H1 (cell line): Measurements from ENCODE around the gene DAO. TPM values are rescaled to one million over a fixed set of nuclear protein-coding genes. Genes with fewer than 3 reads are reported as not detected.

Experiments used
- CTCF ChIA-PET: fragments of 300-600 bp; sonication (Branson Sonifier 250); formaldehyde crosslinking; loops from one replicate; lab custom pipeline; 2021; ENCODE audit not compliant: partially characterized antibody; lab: Charles Lee
- POLR2A ChIA-PET: fragments of 300-600 bp; sonication (Branson Sonifier 250); formaldehyde crosslinking; loops from one replicate; lab custom pipeline; 2021; ENCODE audit warnings: inconsistent platforms; ENCODE audit not compliant: partially characterized antibody; lab: Charles Lee
- DNase-seq, 2 experiments: peaks; one replicate each; pipeline versions ENCODE4 v3.0.0 to v3.0.0-alpha.2; 2010 to 2022; ENCODE audit warnings: low spot score in 2 of 2, low read depth in 1 of 2, mixed read lengths in 1 of 2
- FAIRE-seq: peaks from 2 replicates; lab custom pipeline; 2011; peaks lifted over from hg19 to GRCh38; lab: Jason Lieb, UNC
- H2AFZ ChIP-seq: 2 replicates; pipeline ENCODE4 v1.8.1; 2012; ENCODE audit warnings: low read length, inconsistent platforms
- H2AK5ac ChIP-seq: 2 replicates; pipeline ENCODE4 v1.6.1; 2013; ENCODE audit warnings: low read depth, low read length
- H2BK120ac ChIP-seq: replicated peaks from 2 replicates; pipeline ENCODE3; 2013; ENCODE audit warnings: low read depth, low read length, inconsistent platforms
- H2BK12ac ChIP-seq: 2 replicates; pipeline ENCODE4 v1.6.1; 2013; ENCODE audit warnings: low read depth, low read length
- H2BK15ac ChIP-seq: 2 replicates; pipeline ENCODE4 v1.6.1; 2013; ENCODE audit warnings: low read length
- H2BK20ac ChIP-seq: 2 replicates; pipeline ENCODE4 v1.6.1; 2013; ENCODE audit warnings: low read length
- H2BK5ac ChIP-seq: 2 replicates; pipeline ENCODE4 v1.6.1; 2013; ENCODE audit warnings: low read depth, low read length
- H3K14ac ChIP-seq: 2 replicates; pipeline ENCODE4 v1.6.1; 2013; ENCODE audit warnings: inconsistent platforms; ENCODE audit not compliant: insufficient read length
- H3K18ac ChIP-seq: 2 replicates; pipeline ENCODE4 v1.6.1; 2013; ENCODE audit warnings: low read length; ENCODE audit errors: extremely low read depth
- H3K23ac ChIP-seq: 2 replicates; pipeline ENCODE4 v1.6.1; 2013; ENCODE audit warnings: inconsistent platforms; ENCODE audit not compliant: insufficient read length
- H3K23me2 ChIP-seq: 2 replicates; pipeline ENCODE4 v1.6.1; 2013; ENCODE audit warnings: low read depth, low read length
- H3K27ac ChIP-seq: 2 replicates; pipeline ENCODE4 v1.6.1; 2011; ENCODE audit warnings: low read depth, low read length, inconsistent platforms
- H3K27me3 ChIP-seq, 4 experiments: replicated peaks in 1 of 4; 1 replicate in 1 of 4; 2 replicates in 3 of 4; pipeline versions ENCODE4 v1.6.1 to v1.8.1; 2011 to 2013; ENCODE audit warnings: low read length in 3 of 4, mild to moderate bottlenecking in 3 of 4, inconsistent platforms in 2 of 4, mixed read lengths in 2 of 4, moderate library complexity in 1 of 4; ENCODE audit not compliant: control insufficient read depth in 3 of 4, insufficient read depth in 3 of 4; ENCODE audit errors: extremely low read depth in 1 of 4
- H3K36me3 ChIP-seq, 4 experiments: 2 replicates each; pipeline versions ENCODE4 v1.6.1 to v1.8.1; 2011 to 2013; ENCODE audit warnings: mild to moderate bottlenecking in 4 of 4, low read length in 3 of 4, moderate library complexity in 2 of 4, control low read depth in 1 of 4, inconsistent platforms in 1 of 4; ENCODE audit not compliant: insufficient read depth in 4 of 4, control insufficient read depth in 2 of 4
- H3K4ac ChIP-seq: replicated peaks from 2 replicates; pipeline ENCODE3; 2013; ENCODE audit warnings: low read length, low read depth, mixed read lengths, inconsistent platforms; ENCODE audit not compliant: insufficient read length
- H3K4me1 ChIP-seq, 4 experiments: replicated peaks in 1 of 4; 1 replicate in 1 of 4; 2 replicates in 3 of 4; pipeline versions ENCODE4 v1.6.1 to v1.8.1; 2011 to 2013; ENCODE audit warnings: low read length in 3 of 4, inconsistent platforms in 2 of 4, mixed read lengths in 1 of 4; ENCODE audit not compliant: insufficient read depth in 4 of 4, control insufficient read depth in 3 of 4
- H3K4me2 ChIP-seq, 2 experiments: 2 replicates each; pipeline versions ENCODE4 v1.6.1 to v1.8.1; 2011 to 2013; ENCODE audit warnings: low read depth in 2 of 2, low read length in 2 of 2, control low read depth in 1 of 2, inconsistent platforms in 1 of 2, mild to moderate bottlenecking in 1 of 2; ENCODE audit not compliant: insufficient read depth in 1 of 2
- H3K4me3 ChIP-seq, 4 experiments: fragments of 200-600, 300-600 bp in 1 of 4; sonication (generic), shearing (Covaris generic), sonication (Bioruptor Twin) in 1 of 4; 2 replicates each; pipeline versions ENCODE4 v1.5.1 to v1.8.1; 2011 to 2016; ENCODE audit warnings: low read length in 4 of 4, low read depth in 3 of 4, control low read depth in 2 of 4, inconsistent platforms in 2 of 4, mild to moderate bottlenecking in 2 of 4, mixed read lengths in 1 of 4, moderate library complexity in 1 of 4; ENCODE audit not compliant: insufficient read depth in 2 of 4; ENCODE audit errors: extremely low read depth in 1 of 4
- H3K56ac ChIP-seq: replicated peaks from 2 replicates; pipeline ENCODE3; 2013; ENCODE audit warnings: low read depth, mild to moderate bottlenecking, mixed read lengths, low read length, inconsistent platforms; ENCODE audit not compliant: insufficient read length
- H3K79me1 ChIP-seq: 2 replicates; pipeline ENCODE4 v1.6.1; 2013; ENCODE audit warnings: low read depth, low read length, control low read depth
- H3K79me2 ChIP-seq, 2 experiments: 2 replicates each; pipeline versions ENCODE4 v1.6.1 to v1.8.1; 2012 to 2013; ENCODE audit warnings: low read length in 2 of 2, mild to moderate bottlenecking in 2 of 2, inconsistent platforms in 1 of 2; ENCODE audit not compliant: insufficient read depth in 2 of 2, control insufficient read depth in 1 of 2
- H3K9ac ChIP-seq, 4 experiments: replicated peaks in 1 of 4; 1 replicate in 1 of 4; 2 replicates in 3 of 4; pipeline versions ENCODE4 v1.6.1 to v1.8.1; 2011 to 2013; ENCODE audit warnings: low read depth in 3 of 4, low read length in 3 of 4, control low read depth in 2 of 4, mild to moderate bottlenecking in 2 of 4, moderate library complexity in 2 of 4, inconsistent platforms in 1 of 4; ENCODE audit errors: extremely low read depth in 1 of 4
- H3K9me3 ChIP-seq, 2 experiments: 2 replicates each; pipeline versions ENCODE4 v1.6.1 to v1.8.1; 2012 to 2013; ENCODE audit warnings: mild to moderate bottlenecking in 2 of 2, moderate library complexity in 2 of 2, control low read depth in 1 of 2, inconsistent platforms in 1 of 2, low read depth in 1 of 2, low read length in 1 of 2, mixed read lengths in 1 of 2; ENCODE audit not compliant: insufficient read depth in 2 of 2
- H4K20me1 ChIP-seq, 2 experiments: replicated peaks in 1 of 2; 2 replicates each; pipeline versions ENCODE3 to v1.8.1; 2011 to 2013; ENCODE audit warnings: inconsistent platforms in 2 of 2, low read length in 2 of 2, mild to moderate bottlenecking in 1 of 2; ENCODE audit not compliant: insufficient read depth in 2 of 2, control insufficient read depth in 1 of 2
- H4K5ac ChIP-seq: 2 replicates; pipeline ENCODE4 v1.6.1; 2013; ENCODE audit warnings: low read length, low read depth, mixed read lengths, inconsistent platforms; ENCODE audit not compliant: insufficient read length
- H4K8ac ChIP-seq: 2 replicates; pipeline ENCODE4 v1.8.0; 2013; ENCODE audit warnings: mild to moderate bottlenecking, moderate library complexity, low read length, inconsistent platforms; ENCODE audit not compliant: insufficient read depth; ENCODE audit errors: extremely low read depth
- H4K91ac ChIP-seq: replicated peaks from 2 replicates; pipeline ENCODE3; 2013; ENCODE audit warnings: low read length, mixed read lengths, inconsistent platforms; ENCODE audit not compliant: insufficient read length
- POU5F1 ChIP-seq: IDR thresholded peaks from 2 replicates; pipeline ENCODE4 v1.6.1; 2011; ENCODE audit warnings: low read depth, mild to moderate bottlenecking, low read length, moderate library complexity
- RNF2 ChIP-seq: fragments of 200-900, 300-1000 bp; sonication (generic); IDR thresholded peaks from 2 replicates; pipeline ENCODE4 v1.7.1; 2016; ENCODE audit warnings: borderline replicate concordance, low read depth, mild to moderate bottlenecking, antibody characterized with exemption, low read length; ENCODE audit not compliant: poor library complexity, severe bottlenecking; ENCODE audit errors: missing control alignments
- WGBS, 2 experiments: shearing (Covaris generic) in 1 of 2; methylation state at CpG; one replicate each; pipeline versions ENCODE4 v1.1.6 to v1.1.7; 2013 to 2015; ENCODE audit warnings: low lambda C conversion rate in 2 of 2, mixed read lengths in 2 of 2, inconsistent platforms in 1 of 2, low coverage in 1 of 2, missing lambda C conversion rate in 1 of 2; ENCODE audit not compliant: insufficient replicate concordance in 2 of 2, insufficient coverage in 1 of 2, insufficient read length in 1 of 2; ENCODE audit errors: extremely low coverage in 1 of 2, missing lambda C conversion rate in 1 of 2; 5-methylcytosine and 5-hydroxymethylcytosine counted together
- polyA plus RNA-seq, 7 experiments: library from polyadenylated mRNA; depleted of rRNA in 3 of 7; stranded (reverse) in 5 of 7; unstranded in 2 of 7; fragments of >200 nt in 5 of 7; fragments of 200-250 nt in 2 of 7; gene quantifications; 1 replicate in 5 of 7; 2 replicates in 1 of 7; 4 replicates in 1 of 7; pipeline versions ENCODE4 v1.2.1 to v1.2.3, GENCODE V29; 2011 to 2013; ENCODE audit warnings: missing spikeins in 2 of 7, mixed read lengths in 2 of 7
- total RNA-seq: library from RNA; stranded (reverse); fragmentation: NEBNext Ultra II Directional; extraction: Animal tissue kit (Norgen Biotek cat#: 25700); gene quantifications from 2 replicates; pipeline ENCODE4 v1.2.1, GENCODE V29; 2021

The DAO gene
- total and polyA plus RNA-seq, 2 of the 8 experiments (the other 6 are each of a cell fraction or from before 2014, with no cell fraction given) = not detected

- H2BK5ac ChIP-seq = no peak overlapping the region
- H3K4me1 ChIP-seq = peaks cover 0 to 4% (median 2%) of the 10 kb centered on the region in 4 experiments; a peak in 2 of 7 replicates
- H4K5ac ChIP-seq = no peak overlapping the region
- CTCF ChIA-PET = interaction anchor here (1.2 to 1.3 kb wide), 2 partner anchors 50 to 264 kb away, joined by 3 to 4 read pairs; no protein-coding TSS in a partner anchor
- POLR2A ChIA-PET = interaction anchor here (1.3 to 1.6 kb wide), 2 partner anchors 8 to 16 kb away, joined by 4 to 5 read pairs; no protein-coding TSS in a partner anchor
- H3K4ac ChIP-seq = no peak overlapping the region
- no peak overlapping the region for H2BK120ac ChIP-seq
- no peak overlapping the region for H3K18ac ChIP-seq
- no peak overlapping the region for H2BK15ac ChIP-seq
- H4K20me1 ChIP-seq = no peaks in the 10 kb centered on the region
- H2BK12ac ChIP-seq = no peak overlapping the region
- no peaks in the 10 kb centered on the region for H3K79me2 ChIP-seq
- DNase-seq = no peak
- no peaks in the 10 kb centered on the region for H3K27me3 ChIP-seq
- H3K14ac ChIP-seq = no peak overlapping the region
- H4K91ac ChIP-seq = no peak overlapping the region
- no peak overlapping the region for H3K27ac ChIP-seq
- no peak overlapping the region for H3K4me3 ChIP-seq
- 93% methylated on average over 12 of the region's 12 CpGs; no CpG with 5 or more reads in 1 of the 2 experiments for WGBS, 2 experiments
- H3K56ac ChIP-seq = no peak overlapping the region
- no peaks in the 10 kb centered on the region for H3K23me2 ChIP-seq
- no peak overlapping the region for H2AK5ac ChIP-seq
- H3K79me1 ChIP-seq = 0 out of 2 replicates have a peak, but pooled peaks cover 2% of the 10 kb centered on the region
- TF ChIP-seq POU5F1 (no peak), RNF2 (no peak)
- H2AFZ ChIP-seq = no peak overlapping the region
- H4K8ac ChIP-seq = no peak overlapping the region
- no peak for FAIRE-seq
- no peaks in the 10 kb centered on the region for H3K9me3 ChIP-seq
- no peak overlapping the region for H3K23ac ChIP-seq
- peaks cover 0 to 5% (median 0%) of the 10 kb centered on the region in 4 experiments; a peak in 2 of 8 replicates for H3K36me3 ChIP-seq
- no peak overlapping the region for H3K9ac ChIP-seq
- no peak overlapping the region for H3K4me2 ChIP-seq
- no peak overlapping the region for H2BK20ac ChIP-seq
These were observed 46.0 kb upstream of the DAO start for GRCh38 chr12:108833757-108834472.
